Activated T-cell treated with anti-CD3 and anti-CD28 coated beads for 24 hours (primary cell): ENCODE measurements around the gene TBXAS1.

Source experiments
- DNase-seq: peaks from one replicate; pipeline ENCODE4 v3.0.0-alpha.2; 2020; ENCODE audit warnings: low read depth

TBXAS1 gene

GRCh38 chr7:139948587-139949335 is 119.7 kb downstream of the TBXAS1 start:
- DNase-seq = no peak

- no peak for DNase-seq
These were observed 120.6 kb downstream of the TBXAS1 start for GRCh38 chr7:139949629-139950028.

GRCh38 chr7:139950881-139951525 is 121.9 kb downstream of the TBXAS1 start:
- DNase-seq = no peak

GRCh38 chr7:139953229-139953628 is 124.2 kb downstream of the TBXAS1 start:
- DNase-seq = no peak

- DNase-seq = no peak
These were observed 126.2 kb downstream of the TBXAS1 start for GRCh38 chr7:139955109-139955820.

- DNase-seq = no peak
These were observed 129.7 kb downstream of the TBXAS1 start for GRCh38 chr7:139958599-139959284.

GRCh38 chr7:139959285-139959628 is 130.2 kb downstream of the TBXAS1 start:
- DNase-seq = no peak

GRCh38 chr7:139959718-139960117 is 130.7 kb downstream of the TBXAS1 start:
- DNase-seq = no peak

GRCh38 chr7:139960157-139960556 is 131.1 kb downstream of the TBXAS1 start:
- no peak for DNase-seq

- DNase-seq = no peak
These were observed 137.0 kb downstream of the TBXAS1 start for GRCh38 chr7:139965942-139966628.

- no peak for DNase-seq
These were observed 137.9 kb downstream of the TBXAS1 start for GRCh38 chr7:139966949-139967348.

GRCh38 chr7:139968931-139969330 is 139.9 kb downstream of the TBXAS1 start:
- no peak for DNase-seq

- no peak for DNase-seq
These were observed 143.0 kb downstream of the TBXAS1 start for GRCh38 chr7:139972029-139972428.

- DNase-seq = no peak
These were observed 144.3 kb downstream of the TBXAS1 start for GRCh38 chr7:139973101-139974050.

- no peak for DNase-seq
These were observed 145.2 kb downstream of the TBXAS1 start for GRCh38 chr7:139974179-139974811.

- DNase-seq = no peak
These were observed 147.2 kb downstream of the TBXAS1 start for GRCh38 chr7:139976055-139976837.

GRCh38 chr7:139976838-139977656 is 148.0 kb downstream of the TBXAS1 start:
- DNase-seq = no peak

- DNase-seq = no peak
These were observed 152.4 kb downstream of the TBXAS1 start for GRCh38 chr7:139981511-139981895.
